Measurements from ENCODE around the gene JAG2. TPM values are rescaled to one million over a fixed set of nuclear protein-coding genes. Genes with fewer than 3 reads are reported as not detected.

Gene JAG2
- total RNA-seq, 1 donor from 2014 or later = 84.1 TPM

- Mint-ChIP-seq H3K27me3 (ENCODE audit: unreplicated experiment) (peaks cover 21% of the 10 kb centered on the region), H3K36me3 (ENCODE audit: unreplicated experiment) (no peaks in the 10 kb centered on the region), H3K27ac (ENCODE audit: unreplicated experiment) (no peak overlapping the region), H3K9me3 (ENCODE audit: unreplicated experiment) (peaks cover 10% of the 10 kb centered on the region), H3K4me3 (ENCODE audit: unreplicated experiment) (no peak overlapping the region), H3K4me1 (ENCODE audit: low read depth, unreplicated experiment) (no peaks in the 10 kb centered on the region)
- no peak for TF ChIP-seq CTCF (IDR thresholded peaks at IDR 0.05; ENCODE audit: partially characterized antibody, unreplicated experiment)
- DNase-seq = peak; percentile 19
These were observed 32.8 kb upstream of the JAG2 start for GRCh38 chr14:105201156-105201924.

- Mint-ChIP-seq H3K27me3 (ENCODE audit: unreplicated experiment) (peaks cover 22% of the 10 kb centered on the region), H3K4me1 (ENCODE audit: low read depth, unreplicated experiment) (peaks cover under 1% of the 10 kb centered on the region), H3K36me3 (ENCODE audit: unreplicated experiment) (no peaks in the 10 kb centered on the region), H3K9me3 (ENCODE audit: unreplicated experiment) (peaks cover 10% of the 10 kb centered on the region), H3K4me3 (ENCODE audit: unreplicated experiment) (no peak overlapping the region), H3K27ac (ENCODE audit: unreplicated experiment) (peak overlapping the region; percentile 55)
- no peak for DNase-seq
- no peak for TF ChIP-seq CTCF (IDR thresholded peaks at IDR 0.05; ENCODE audit: partially characterized antibody, unreplicated experiment)
These were observed 32.1 kb upstream of the JAG2 start for GRCh38 chr14:105200641-105201040.

GRCh38 chr14:105200074-105200473 lies 31.5 kb upstream of the JAG2 start:
- no peak for TF ChIP-seq CTCF (IDR thresholded peaks at IDR 0.05; ENCODE audit: partially characterized antibody, unreplicated experiment)
- Mint-ChIP-seq H3K27ac (ENCODE audit: unreplicated experiment) (no peak overlapping the region), H3K27me3 (ENCODE audit: unreplicated experiment) (peaks cover 25% of the 10 kb centered on the region), H3K4me3 (ENCODE audit: unreplicated experiment) (no peak overlapping the region), H3K4me1 (ENCODE audit: low read depth, unreplicated experiment) (peaks cover 1% of the 10 kb centered on the region), H3K9me3 (ENCODE audit: unreplicated experiment) (peaks cover 10% of the 10 kb centered on the region), H3K36me3 (ENCODE audit: unreplicated experiment) (no peaks in the 10 kb centered on the region)
- DNase-seq = no peak

DNA sequence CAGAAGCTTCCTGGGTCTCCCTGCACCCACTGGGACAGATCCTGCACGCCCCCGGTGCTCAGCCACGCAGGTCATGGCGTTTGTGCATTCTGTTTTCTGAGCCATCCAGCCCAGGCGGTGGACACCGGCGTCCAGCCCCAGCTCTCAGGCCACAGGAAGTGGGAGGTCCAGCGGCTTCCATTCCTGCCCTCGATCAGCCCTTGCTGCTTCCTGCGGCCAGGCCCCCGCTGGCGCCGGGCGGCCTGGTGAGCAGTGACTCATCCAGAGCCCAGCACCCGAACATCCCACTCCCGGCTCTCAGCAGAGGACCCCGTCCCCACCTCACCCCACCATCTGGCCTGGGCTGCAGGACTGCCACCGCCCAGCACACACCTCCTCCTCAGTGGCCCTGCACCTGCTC lies 30.5 kb upstream of the JAG2 start:
- Mint-ChIP-seq H3K9me3 (ENCODE audit: unreplicated experiment) (peaks cover 10% of the 10 kb centered on the region), H3K4me3 (ENCODE audit: unreplicated experiment) (no peak overlapping the region), H3K27ac (ENCODE audit: unreplicated experiment) (no peak overlapping the region), H3K27me3 (ENCODE audit: unreplicated experiment) (peaks cover 26% of the 10 kb centered on the region), H3K4me1 (ENCODE audit: low read depth, unreplicated experiment) (peaks cover 3% of the 10 kb centered on the region), H3K36me3 (ENCODE audit: unreplicated experiment) (no peaks in the 10 kb centered on the region)
- no peak for TF ChIP-seq CTCF (IDR thresholded peaks at IDR 0.05; ENCODE audit: partially characterized antibody, unreplicated experiment)
- no peak for DNase-seq

GRCh38 chr14:105198588-105198987 lies 30.0 kb upstream of the JAG2 start:
- peak; percentile 36 for TF ChIP-seq CTCF (IDR thresholded peaks at IDR 0.05; ENCODE audit: partially characterized antibody, unreplicated experiment)
- H3K4me3 Mint-ChIP-seq (ENCODE audit: unreplicated experiment) = no peak overlapping the region
- H3K27me3 Mint-ChIP-seq (ENCODE audit: unreplicated experiment) = peaks cover 28% of the 10 kb centered on the region
- DNase-seq = no peak
- no peak overlapping the region for H3K27ac Mint-ChIP-seq (ENCODE audit: unreplicated experiment)
- H3K36me3 Mint-ChIP-seq (ENCODE audit: unreplicated experiment) = no peaks in the 10 kb centered on the region
- peaks cover 10% of the 10 kb centered on the region for H3K9me3 Mint-ChIP-seq (ENCODE audit: unreplicated experiment)
- H3K4me1 Mint-ChIP-seq (ENCODE audit: low read depth, unreplicated experiment) = peaks cover 3% of the 10 kb centered on the region

All from glutamatergic neuron (in vitro differentiated cells).